ENCODE measurements around the gene PPP1R8. TPM values are rescaled to one million over a fixed set of nuclear protein-coding genes. Genes with fewer than 3 reads are reported as not detected.

PPP1R8 gene
- total RNA-seq, 4 donors from 2014 or later: 33.2 to 51.6 (median 42.0) TPM

- 66% methylated on average over 2 of the region's 2 CpGs for WGBS
Observed at GRCh38 chr1:27832762-27833161, 2.2 kb downstream of the PPP1R8 start.

GRCh38 chr1:27833470-27833869 lies 2.9 kb downstream of the PPP1R8 start:
- WGBS: 93% methylated on average over 3 of the region's 3 CpGs
- H3K27me3 ChIP-seq: no peaks in the 10 kb centered on the region
- H3K9me3 ChIP-seq: no peaks in the 10 kb centered on the region
- H3K36me3 ChIP-seq: peaks cover 0 to 39% (median 14%) of the 10 kb centered on the region in 4 donors
- no peak overlapping the region for H3K27ac ChIP-seq (replicated peaks in 1 of 4)
- TF ChIP-seq EP300 (IDR thresholded peaks at IDR 0.05): no peak
- no peak for TF ChIP-seq POLR2AphosphoS5 (IDR thresholded peaks at IDR 0.05)
- TF ChIP-seq POLR2A (IDR thresholded peaks at IDR 0.05; ENCODE audit: low read depth): no peak
- TF ChIP-seq CTCF (IDR thresholded peaks at IDR 0.05): no peak
- H3K4me3 ChIP-seq: no peak overlapping the region
- DNase-seq (ENCODE audit: extremely low spot score): no peak
- H3K4me1 ChIP-seq: peaks cover 15 to 38% (median 25%) of the 10 kb centered on the region in 4 donors
- intact Hi-C loops (cut with DNase I): loop anchor here (10.0 kb wide), 2 partner anchors 109 to 159 kb away; partner anchors contain the start of genes FAM76A and IFI6

More at GRCh38 chr1:27832762-27833161, 2.2 kb downstream of the PPP1R8 start:
- H3K9me3 ChIP-seq: no peaks in the 10 kb centered on the region
- H3K36me3 ChIP-seq: peaks cover 0 to 33% (median 14%) of the 10 kb centered on the region in 4 donors
- peaks cover 15 to 38% (median 25%) of the 10 kb centered on the region in 4 donors for H3K4me1 ChIP-seq
- no peak overlapping the region for H3K4me3 ChIP-seq
- intact Hi-C loops (cut with DNase I): loop anchor here (10.0 kb wide), 2 partner anchors 108 to 158 kb away; partner anchors contain the start of genes FAM76A and IFI6
- no peak overlapping the region for H3K27ac ChIP-seq (replicated peaks in 1 of 4)
- TF ChIP-seq CTCF (IDR thresholded peaks at IDR 0.05): no peak
- no peak for TF ChIP-seq EP300 (IDR thresholded peaks at IDR 0.05)
- no peak for TF ChIP-seq POLR2A (IDR thresholded peaks at IDR 0.05; ENCODE audit: low read depth)
- no peak for TF ChIP-seq POLR2AphosphoS5 (IDR thresholded peaks at IDR 0.05)
- H3K27me3 ChIP-seq: no peaks in the 10 kb centered on the region
- no peak for DNase-seq (ENCODE audit: extremely low spot score)

- peaks cover 15 to 34% (median 20%) of the 10 kb centered on the region in 4 donors for H3K4me1 ChIP-seq
- no peak overlapping the region for H3K4me3 ChIP-seq
- H3K9me3 ChIP-seq: no peaks in the 10 kb centered on the region
- no peak for DNase-seq (ENCODE audit: extremely low spot score)
- no peaks in the 10 kb centered on the region for H3K27me3 ChIP-seq
- peaks cover 12 to 54% (median 28%) of the 10 kb centered on the region in 4 donors for H3K36me3 ChIP-seq
- intact Hi-C loops (cut with DNase I): loop anchor here (10.0 kb wide), 2 partner anchors 110 to 160 kb away; partner anchors contain the start of genes FAM76A and IFI6
- H3K27ac ChIP-seq (replicated peaks in 1 of 4): no peak overlapping the region
- no peak for TF ChIP-seq EP300 (IDR thresholded peaks at IDR 0.05)
- no peak for TF ChIP-seq POLR2A (IDR thresholded peaks at IDR 0.05; ENCODE audit: low read depth)
- TF ChIP-seq CTCF (IDR thresholded peaks at IDR 0.05): no peak
- TF ChIP-seq POLR2AphosphoS5 (IDR thresholded peaks at IDR 0.05): no peak
Observed at GRCh38 chr1:27835046-27835445, 4.5 kb downstream of the PPP1R8 start.

- TF ChIP-seq POLR2A (IDR thresholded peaks at IDR 0.05; ENCODE audit: low read depth) (no peak), POLR2AphosphoS5 (IDR thresholded peaks at IDR 0.05) (no peak), EP300 (IDR thresholded peaks at IDR 0.05) (no peak), CTCF (IDR thresholded peaks at IDR 0.05) (no peak)
- intact Hi-C loops (cut with DNase I): loop anchor here (10.0 kb wide), 2 partner anchors 111 to 161 kb away; partner anchors contain the start of genes FAM76A and IFI6
- Histone ChIP-seq H3K27ac (replicated peaks in 1 of 4) (no peak overlapping the region), H3K36me3 (peaks cover 15 to 59% (median 33%) of the 10 kb centered on the region in 4 donors), H3K4me3 (no peak overlapping the region), H3K4me1 (peaks cover 15 to 32% (median 19%) of the 10 kb centered on the region in 4 donors), H3K27me3 (no peaks in the 10 kb centered on the region), H3K9me3 (no peaks in the 10 kb centered on the region)
- WGBS: 96% methylated on average over 1 of the region's 1 CpG
- no peak for DNase-seq (ENCODE audit: extremely low spot score)
Observed at GRCh38 chr1:27835501-27835900, 4.9 kb downstream of the PPP1R8 start.
